ENCODE data around the gene OTOP3.
"Not testable (repeated sequence)": the region's sequence is repeated elsewhere in the genome, so short reads cannot be mapped to it uniquely, and the experiment has no call there.

OTOP3 gene, protein sequence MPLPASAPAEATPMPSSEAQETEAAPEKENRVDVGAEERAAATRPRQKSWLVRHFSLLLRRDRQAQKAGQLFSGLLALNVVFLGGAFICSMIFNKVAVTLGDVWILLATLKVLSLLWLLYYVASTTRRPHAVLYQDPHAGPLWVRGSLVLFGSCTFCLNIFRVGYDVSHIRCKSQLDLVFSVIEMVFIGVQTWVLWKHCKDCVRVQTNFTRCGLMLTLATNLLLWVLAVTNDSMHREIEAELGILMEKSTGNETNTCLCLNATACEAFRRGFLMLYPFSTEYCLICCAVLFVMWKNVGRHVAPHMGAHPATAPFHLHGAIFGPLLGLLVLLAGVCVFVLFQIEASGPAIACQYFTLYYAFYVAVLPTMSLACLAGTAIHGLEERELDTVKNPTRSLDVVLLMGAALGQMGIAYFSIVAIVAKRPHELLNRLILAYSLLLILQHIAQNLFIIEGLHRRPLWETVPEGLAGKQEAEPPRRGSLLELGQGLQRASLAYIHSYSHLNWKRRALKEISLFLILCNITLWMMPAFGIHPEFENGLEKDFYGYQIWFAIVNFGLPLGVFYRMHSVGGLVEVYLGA

DNA sequence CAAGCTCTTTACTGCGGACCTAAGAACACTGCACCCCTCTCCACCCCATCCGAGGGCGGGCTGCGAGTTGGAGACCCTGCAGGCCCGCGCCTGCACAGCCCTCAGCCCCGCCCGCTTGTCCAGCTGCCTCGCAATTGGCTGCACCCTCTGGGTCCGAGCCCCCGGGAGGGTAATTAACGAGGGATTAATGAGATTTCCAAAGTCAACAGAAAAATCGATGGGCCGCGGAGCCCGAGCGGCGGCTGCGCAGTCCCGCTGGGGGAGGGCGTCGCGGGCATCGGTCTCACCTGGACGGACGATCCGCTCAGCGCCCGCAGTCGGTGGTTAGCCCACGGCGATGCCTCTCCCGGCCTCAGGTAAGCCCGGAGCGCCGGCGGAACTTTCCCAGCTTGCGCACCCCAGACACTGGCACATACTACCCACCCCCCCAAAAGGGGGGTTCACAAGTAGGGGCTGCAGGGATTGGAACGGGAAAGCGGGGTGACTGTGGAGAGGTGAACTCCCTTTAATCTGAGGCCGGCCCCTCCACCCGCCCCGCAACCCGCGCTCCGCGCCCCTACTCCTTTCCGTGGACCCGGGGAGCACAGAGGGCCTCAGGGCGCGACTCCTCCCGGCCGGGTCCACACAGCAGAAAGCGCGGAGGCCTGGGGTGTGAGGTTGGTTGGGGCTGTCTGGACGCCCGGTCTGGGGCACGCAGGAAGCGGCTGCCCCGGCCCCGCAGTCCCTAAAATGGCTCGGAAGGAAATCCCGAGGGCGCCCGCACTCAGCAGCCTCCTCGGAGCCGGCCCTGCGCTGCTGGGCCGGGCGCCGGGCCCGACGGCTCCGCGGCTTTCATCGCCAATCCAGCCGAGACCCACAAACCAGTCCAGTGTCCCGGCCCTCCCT, at the start of gene OTOP3:
Gene OTOP3 (plus strand): TSS at position 314 of the 885 bp plus-strand sequence. CDS start 24 bp downstream, at position 338.
- DNase-seq: no peak

DNA sequence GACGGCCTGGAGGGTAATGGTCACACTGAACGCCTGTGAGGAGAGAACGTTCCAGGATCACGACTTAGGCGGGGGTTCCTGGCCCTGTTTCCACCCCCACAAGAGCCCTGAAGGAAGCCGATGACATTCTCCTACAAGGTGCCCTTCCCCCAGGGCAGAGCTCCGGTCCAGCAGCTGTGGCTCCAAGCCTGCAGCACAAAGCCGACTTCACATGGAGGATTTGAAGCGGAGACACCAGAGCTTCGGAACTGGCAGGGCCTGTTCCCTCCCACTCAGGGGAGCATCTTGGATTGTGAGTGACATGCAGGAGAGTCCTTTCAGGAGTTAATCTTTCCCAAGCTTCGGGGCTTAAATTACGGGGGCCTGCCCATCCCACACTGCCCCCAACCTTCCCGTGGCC, 47.2 kb upstream of the OTOP3 start:
- DNase-seq: no peak

DNA sequence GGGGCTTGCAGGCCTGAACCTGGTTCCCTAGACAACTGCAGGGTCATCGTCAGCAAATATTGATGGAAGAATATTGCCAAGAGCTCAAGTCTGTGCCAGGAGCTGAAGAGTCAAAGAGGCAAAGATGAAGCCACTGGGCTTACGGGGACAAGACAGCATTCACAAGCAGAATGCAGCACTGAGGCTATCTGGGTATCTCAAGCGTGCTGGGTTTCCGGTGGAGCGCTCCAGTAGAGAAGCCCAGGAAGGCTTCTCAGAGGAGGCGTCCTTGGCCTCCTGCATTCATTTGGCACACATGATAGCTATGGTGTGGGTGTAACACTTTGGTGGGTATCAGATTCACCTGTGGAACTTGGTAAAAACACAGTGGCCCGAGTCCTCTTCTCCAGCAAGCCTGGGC, 45.1 kb upstream of the OTOP3 start:
- no peak for DNase-seq

DNA sequence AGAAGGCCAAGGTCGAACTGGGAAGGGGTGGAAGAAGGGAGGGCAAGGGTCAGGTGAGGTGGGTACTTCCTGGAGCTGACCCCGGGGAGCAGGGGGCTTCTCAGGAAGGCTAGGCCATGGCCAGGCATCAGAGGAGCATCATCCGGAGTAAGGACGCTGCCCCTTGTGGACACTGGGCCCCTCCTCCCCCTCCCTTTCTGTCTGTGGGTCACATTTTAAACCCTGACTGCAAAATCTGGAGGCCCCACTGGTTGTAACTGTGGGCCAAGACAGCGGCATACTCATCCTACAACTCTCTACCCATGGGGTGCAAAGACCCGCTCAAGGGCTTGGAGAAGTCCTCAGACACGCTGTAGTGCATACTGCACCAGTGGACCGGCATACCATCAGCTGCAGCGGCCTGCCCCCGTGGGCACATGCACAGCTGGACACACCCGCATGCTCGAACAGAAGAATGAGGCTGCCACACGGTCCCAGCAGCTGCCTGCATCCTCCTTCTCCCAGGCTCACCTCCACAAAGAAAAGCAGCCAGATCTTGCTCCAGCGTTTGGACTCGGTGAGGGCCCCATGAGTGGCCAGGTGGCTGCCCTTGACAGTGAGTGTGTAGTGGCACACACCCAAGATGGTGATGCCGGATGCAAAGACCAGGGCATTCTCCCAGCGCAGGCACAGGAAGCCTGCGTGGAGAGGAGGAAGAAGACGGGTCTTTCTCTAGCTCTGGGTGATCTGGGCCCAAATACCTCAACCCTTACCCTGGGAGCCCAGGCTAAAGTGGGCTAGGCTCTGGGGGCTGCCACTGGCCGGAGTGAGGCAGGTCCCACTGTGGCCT, 43.5 kb upstream of the OTOP3 start:
- no peak for DNase-seq

DNA sequence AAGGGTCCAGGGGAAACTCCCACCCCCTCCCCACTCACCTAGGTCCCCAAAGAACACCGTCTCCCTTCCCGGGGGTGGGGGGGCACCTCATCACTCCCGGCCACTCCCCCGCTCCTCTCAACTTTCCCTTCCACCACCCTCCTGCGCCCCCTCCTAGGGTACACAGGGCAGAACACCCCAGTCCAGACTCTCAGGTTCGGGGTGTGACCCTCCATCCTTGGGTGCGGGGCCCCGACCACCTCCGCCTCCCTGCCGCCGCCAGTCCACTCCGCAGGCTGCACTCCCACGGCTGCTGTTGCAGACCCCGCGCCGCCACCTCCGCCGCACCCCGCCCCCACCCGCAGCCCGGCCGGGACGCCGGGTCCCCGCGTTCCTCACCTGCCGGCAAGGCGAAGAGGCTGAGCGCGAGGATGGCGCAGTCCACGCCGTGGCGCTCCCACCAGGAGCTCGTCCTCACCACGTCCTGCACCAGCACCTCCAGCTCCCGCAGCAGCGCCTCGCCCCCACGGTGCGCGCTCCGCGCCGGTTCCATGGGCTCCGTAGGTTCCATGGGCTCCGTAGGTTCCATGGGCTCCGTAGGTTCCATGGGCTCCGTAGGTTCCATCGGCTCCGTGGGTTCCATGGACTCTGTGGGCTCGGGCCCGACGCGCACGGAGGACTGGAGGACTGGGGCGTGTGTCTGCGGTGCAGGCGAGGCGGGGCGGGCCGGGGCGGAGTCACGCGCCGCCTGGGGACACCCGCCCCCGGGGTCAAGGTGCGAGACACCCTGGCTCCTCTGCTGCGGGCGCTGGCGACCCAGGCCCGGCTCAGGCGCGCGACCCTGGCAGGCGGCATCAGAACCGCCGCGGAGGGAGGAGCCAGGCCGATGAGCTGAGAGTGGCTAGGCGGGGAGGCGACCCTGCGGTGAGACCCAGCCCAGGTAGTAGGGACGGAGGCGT, 42.5 kb upstream of the OTOP3 start, which contains the start of gene FADS6:
Gene FADS6 (minus strand): TSS at position 660 of the 938 bp plus-strand sequence. CDS start 38 bp downstream, at position 622.
- no peak for DNase-seq

DNA sequence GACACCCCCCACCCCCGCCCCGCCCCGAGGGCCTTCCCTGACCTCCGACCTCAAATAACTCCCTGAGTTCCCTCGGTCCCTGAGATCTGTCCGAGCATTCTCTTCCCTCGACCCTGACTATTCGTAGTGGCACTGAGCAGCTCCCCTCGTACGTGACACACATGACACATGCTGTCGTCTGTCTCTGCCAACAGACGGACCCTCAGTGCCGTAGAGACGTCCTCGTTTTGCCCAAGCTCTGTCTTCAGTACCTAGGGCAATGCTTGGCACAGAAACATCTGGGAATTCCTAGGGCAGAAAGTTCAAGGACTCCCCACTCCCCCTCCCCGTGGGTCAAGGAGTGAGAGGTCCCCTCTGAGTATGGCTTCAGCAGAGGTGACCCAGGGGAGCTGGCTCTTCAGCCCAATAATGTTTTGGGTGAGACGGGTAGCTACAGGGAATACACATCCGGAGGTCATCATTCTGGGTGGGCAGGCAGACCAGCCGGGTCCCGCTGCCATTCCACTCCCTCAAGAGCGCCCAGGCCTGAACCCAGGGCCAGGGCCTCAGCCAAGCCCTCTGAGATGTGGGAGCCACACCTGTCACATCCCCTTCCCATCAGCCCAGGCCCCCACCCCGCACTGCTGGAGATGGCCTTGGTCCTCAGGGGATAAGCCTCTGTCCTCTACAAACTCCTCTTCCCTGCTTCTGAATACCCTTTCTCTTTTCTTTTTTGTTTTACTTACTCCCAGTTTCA, 41.6 kb upstream of the OTOP3 start:
- DNase-seq: no peak

DNA sequence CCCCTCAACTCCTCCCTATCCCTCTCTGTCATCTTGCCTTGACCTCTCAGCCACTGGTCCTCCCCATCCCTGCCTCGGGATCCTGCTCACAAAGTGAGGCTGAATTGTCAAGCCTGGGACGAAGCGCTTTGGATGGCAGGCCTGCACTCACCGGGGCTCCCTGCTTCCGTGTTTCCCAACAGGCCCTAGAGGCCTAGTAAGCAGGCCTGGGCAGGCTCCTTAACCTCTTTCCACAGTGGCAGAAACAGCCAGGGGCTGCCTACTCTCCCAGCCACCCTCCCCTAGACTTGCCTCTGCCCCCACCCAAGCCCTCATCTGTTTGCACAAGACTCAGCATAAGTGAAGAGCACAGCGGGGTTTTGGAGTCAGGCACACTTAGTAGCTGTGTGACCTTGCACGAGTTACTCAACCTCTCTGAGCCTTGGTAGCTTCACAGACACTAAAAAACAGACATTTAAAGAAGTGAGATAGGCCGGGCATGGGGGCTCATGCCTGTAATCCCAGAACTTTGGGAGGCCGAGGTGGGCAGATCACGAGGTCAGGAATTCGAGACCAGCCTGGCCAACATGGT, 37.2 kb upstream of the OTOP3 start:
- DNase-seq: no peak

DNA sequence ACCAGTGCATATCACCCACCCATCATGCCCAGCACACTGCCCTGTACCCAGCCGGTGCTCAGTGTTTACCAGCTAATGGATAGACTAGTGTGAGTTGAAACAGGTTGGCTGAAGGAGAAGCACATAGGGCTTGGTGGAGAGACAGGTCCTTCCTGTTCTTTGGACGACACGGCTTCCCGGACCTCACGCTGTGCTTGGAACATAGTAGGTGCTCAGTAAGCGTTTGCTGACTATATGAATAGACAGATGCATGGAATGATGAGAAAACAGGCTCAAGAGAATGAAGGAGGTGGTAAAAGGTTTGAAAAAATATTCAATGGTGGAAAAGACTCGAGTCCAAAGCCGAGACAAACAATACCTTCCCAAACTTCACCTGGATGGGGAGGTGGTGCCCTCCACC, 35.5 kb upstream of the OTOP3 start:
- DNase-seq: no peak

DNA sequence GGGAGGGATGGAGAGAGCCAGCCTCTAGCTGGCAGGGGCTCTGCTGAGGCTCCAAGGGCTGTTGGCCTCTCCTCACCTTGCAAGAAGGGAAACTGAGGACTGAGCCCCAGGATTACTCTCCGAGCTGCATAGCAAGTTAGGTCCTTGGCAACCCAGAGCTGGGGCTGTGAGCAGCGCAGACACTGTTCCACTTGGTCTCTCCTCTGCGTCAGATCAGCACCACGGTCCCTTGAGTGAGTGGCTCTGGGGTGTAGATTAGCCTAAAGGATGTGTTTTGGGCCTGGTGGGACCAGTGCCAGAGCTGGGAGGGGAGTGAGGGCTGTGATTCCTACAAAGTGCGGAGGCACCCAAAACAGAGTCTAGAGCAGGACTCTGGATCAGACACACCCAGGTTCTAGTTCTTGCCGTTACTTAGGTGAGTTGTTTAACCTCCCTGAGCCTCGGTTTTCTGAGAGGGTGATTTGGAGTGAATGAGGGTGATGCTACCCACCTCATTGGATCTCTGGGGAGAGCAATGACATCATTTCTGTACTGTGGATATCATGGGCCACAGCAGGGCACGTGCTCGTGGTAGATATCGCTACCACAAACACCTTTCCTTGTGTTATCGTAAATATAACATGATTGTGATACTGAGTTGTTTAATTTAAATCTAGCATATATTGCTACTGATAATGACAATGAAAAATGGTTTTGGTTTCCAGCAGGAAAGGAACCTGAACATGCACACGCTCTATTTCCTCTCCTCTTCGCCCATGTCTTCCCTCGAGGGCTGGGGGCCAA, 34.2 kb upstream of the OTOP3 start:
- no peak for DNase-seq

DNA sequence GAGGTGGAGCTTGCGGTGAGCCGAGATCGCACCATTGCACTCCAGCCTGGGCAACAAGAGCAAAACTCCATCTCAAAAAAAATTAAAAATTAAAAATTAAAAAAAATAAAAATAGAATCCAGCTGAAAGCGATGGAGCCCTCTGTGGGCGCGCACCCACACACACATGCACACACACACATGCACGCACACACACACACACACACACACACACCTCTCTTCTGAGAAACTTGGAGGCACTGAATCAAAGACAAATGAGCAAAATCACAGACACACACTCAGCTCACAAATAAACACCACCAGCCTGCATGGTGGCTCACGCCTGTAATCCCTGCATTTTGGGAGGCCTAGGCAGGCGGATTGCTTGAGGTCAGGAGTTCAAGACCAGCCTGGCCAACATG, 32.7 kb upstream of the OTOP3 start:
- DNase-seq: no peak

DNA sequence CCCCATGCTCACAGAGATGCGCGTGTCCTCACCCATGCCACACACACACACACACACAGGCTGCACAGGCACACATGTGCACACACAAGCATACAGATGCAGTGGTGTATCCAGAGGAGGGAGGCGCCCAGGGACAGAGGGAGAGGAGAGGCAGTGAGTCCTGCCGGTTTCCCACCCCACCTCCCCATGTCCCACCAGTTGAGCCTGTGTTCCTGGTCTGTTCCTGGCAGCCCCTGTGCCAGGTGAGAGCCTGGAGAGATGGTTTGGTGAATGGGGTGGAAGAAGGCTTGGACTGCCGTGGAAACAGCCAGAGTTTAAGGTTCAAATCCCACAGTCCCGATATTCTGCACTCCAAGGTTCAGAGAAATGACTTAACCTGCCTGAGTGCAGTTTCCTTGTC, 32.0 kb upstream of the OTOP3 start:
- no peak for DNase-seq

DNA sequence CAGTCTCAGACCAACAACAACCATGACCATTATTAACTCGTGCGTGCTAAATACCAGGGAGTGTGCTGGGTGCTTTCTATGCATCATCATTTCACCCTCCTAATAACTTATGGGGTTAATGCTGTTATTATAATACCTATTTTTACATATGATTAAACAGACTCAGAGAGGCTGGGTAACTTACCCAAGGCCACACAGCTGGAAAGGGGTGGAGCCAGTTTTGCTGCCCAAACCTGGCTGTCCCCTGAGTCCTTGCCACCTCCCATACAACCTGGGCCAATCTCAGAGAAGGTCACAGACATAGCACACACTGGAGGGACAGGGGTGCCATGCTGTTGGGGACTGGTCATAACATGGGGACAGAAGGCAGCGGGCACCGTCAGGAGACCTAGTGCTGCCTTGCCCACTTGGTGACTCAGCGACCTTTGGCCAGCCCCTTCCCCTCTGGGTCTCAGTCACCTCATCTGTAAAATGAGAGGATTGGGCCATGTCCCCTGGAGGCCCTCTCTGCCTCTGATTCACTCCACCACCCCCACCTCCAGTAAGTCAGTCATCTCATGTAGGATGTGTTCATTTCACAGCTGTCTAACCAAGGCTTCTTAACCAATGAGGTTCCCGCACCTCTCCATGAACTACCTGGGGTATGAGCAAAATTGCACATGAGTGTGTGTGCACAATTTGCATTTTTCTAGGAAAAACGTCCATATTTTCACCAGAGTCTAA, 30.9 kb upstream of the OTOP3 start:
- DNase-seq: no peak

DNA sequence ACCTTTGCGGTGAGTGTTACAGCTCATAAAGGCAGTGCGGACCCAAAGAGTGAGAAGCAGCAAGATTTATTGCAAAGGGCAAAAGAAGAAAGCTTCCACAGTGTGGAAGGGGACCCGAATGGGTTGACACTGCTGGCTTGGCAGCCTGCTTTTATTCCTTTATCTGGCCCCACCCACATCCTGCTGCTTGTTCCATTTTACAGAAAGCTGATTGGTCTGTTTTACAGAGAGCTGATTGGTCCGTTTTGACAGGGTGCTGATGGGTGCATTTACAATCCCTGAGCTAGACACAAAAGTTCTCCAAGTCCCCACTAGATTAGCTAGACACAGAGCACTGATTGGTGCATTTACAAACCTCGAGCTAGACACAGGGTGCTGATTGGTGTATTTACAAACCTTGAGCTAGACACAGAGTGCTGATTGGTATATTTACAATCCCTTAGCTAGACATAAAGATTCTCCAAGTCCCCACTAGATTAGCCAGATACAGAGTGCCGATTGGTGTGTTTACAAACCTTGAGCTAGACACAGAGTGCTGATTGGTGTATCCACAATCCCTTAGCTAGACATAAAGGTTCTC, 29.4 kb upstream of the OTOP3 start:
- not testable (repeated sequence) for DNase-seq

DNA sequence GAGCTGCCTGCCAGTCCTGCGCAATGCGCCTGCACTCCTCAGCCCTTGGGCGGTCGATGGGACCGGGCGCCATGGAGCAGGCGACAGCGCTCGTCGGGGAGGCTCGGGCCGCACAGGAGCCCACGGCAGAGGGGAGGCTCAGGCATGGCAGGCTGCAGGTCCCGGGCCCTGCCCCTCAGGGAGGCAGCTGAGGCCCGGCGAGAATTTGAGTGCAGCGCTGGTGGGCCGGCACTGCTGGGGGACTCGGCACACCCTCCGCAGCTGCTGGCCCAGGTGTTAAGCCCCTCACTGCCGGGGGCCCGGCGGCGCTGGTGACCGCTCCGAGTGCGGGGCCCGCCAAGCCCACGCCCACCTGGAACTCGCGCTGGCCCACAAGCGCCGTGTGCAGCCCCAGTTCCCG, 28.7 kb upstream of the OTOP3 start:
- DNase-seq: no peak

DNA sequence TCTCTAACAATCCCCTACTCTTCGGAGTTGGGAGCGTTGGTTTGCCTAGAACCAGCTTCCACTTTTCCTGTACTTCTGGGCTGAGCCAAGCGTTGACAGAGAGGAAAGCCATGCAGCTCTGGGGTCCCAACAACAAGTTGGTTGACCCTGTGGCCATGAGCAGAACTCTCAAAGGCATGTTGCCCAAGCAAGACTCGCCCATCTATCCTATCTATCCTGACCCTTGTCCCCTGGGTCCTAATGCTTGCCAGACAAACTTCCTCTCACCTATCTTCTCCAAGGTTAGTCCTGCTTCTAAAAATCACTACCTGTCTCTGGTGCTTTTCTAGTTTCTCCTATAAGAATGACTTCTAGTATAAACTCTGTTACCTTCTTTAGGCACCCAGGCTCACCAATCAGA, 26.6 kb upstream of the OTOP3 start:
- not testable (repeated sequence) for DNase-seq

DNA sequence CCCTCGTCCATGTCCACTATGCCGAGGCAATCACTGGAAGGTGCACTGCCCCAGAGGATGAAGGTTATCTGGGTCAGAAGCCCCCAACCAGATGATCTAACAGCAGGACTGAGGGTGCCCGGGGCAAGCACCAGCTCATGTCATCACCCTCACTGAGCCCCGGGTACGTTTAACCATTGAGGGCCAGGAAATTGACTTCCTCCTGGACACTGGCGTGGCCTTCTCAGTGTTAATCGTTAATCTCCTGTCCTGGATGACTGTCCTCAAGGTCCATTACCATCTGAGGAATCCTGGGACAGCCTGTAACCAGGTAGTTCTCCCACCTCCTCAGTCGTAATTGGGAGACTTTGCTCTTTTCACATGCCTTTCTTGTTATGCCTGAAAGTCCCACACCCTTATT, 24.3 kb upstream of the OTOP3 start:
- not testable (repeated sequence) for DNase-seq

DNA sequence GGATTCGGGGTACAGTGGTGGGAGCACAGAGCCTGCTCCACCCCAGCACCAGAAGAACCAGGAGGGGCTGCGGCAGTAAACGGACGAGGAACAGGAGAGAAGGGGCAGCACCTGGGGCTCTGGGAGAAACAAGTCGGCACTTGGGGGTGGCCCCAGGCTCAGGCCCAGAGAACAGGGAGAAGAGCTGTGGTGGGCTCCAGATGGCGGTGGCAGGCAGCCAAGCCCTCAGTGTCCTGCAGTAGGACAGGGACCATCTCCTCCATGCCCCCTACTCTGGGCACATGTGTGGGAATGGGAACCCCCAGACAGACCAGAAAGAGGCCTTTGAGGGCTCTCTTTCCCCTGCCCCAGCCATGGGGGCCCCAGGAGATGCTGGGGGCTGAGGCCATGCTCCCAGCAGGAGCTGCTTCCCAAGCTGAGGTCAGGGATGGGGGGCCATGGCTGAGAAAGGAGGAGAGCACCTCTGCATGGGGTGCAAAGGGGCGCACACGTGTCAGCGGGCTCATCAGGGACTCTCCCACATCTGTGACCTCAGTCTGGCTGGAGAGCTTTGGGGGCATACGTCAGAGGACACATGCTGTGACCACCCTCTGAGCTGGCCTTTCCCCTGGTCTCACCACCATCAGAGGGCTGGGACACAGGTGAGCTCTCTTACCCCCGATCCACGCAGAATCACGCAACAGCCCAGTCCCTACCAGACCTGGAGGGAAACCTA, 19.4 kb upstream of the OTOP3 start:
- no peak for DNase-seq

DNA sequence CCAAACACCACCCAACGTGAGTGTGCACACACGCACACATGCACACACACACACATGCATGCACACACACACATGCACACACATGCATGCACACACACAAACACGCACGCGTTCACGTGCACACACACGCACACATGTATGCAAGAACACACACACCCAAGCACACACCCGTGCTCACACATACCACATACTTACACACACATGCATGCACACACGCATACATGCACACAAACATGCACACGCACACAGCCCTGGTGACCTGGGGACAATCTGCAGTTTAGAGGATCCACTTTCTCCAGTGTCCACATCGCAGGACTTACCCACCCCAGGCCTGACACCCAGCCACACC, 18.9 kb upstream of the OTOP3 start:
- DNase-seq: no peak

Measured in stimulated activated CD4-positive, alpha-beta T cell treated with anti-CD3 and anti-CD28 coated beads, Interleukin-2, amount 100 ng/mL, for 48 hours (primary cell).